Stimulated activated CD4-positive, alpha-beta T cell treated with anti-CD3 and anti-CD28 coated beads, Interleukin-4, amount 100 ng/mL, for 1 hour (primary cell): ENCODE data around the gene HPD.
"Not testable (repeated sequence)": the region's sequence is repeated elsewhere in the genome, so short reads cannot be mapped to it uniquely, and the experiment has no call there.

ENCODE experiments used
- DNase-seq: peaks from one replicate; pipeline ENCODE4 v3.0.0-alpha.2; 2020

Gene HPD

GRCh38 chr12:121858662-121859572 is at the start of gene HPD:
TSS of gene HPD (minus strand) at chr12:121858859. CDS start at chr12:121858823, 36 bp downstream.
- no peak for DNase-seq

- DNase-seq: no peak
These were observed 47.1 kb upstream of the HPD start for GRCh38 chr12:121905746-121906145.

DNA sequence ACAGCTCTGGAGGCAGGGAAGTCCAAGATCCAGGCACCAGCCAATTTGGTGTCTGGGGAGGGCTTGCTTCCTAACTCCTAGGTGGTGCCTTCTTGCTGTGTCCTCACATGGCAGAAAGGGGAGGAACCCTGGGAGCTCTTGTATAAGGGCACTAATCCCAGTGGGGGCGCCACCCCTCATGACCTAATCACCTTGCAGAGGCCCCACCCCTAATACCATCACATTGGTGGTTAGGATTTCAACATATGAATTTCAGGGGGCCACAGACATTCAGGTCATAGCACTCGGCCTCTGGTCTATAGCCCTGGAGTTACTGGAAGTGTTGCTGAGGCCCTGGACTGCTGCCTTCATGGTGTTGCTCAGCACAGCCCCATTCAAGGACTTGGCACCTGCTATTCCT is 44.5 kb upstream of the HPD start:
- DNase-seq: no peak

GRCh38 chr12:121899590-121899989 is 40.9 kb upstream of the HPD start:
- no peak for DNase-seq

- no peak for DNase-seq
These were observed 39.6 kb upstream of the HPD start for GRCh38 chr12:121898287-121898686.

DNA sequence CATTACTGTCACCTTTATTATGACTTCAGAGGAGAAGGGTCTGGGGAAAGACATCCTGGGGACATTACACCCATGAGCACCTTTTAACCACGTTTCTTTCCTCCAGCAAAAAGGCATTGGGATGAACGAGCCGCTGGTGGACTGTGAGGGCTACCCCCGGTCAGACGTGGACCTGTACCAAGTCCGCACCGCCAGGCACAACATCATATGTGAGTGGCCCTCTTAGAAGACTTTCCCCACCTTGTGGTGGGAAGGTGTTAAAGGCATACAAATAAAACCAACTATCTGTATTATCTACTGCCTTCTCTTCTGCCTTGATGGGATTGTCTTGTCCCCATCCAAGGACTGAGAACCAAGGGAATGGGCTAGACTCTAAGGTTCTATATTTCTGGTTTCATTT is 36.0 kb upstream of the HPD start:
- DNase-seq: no peak

DNA sequence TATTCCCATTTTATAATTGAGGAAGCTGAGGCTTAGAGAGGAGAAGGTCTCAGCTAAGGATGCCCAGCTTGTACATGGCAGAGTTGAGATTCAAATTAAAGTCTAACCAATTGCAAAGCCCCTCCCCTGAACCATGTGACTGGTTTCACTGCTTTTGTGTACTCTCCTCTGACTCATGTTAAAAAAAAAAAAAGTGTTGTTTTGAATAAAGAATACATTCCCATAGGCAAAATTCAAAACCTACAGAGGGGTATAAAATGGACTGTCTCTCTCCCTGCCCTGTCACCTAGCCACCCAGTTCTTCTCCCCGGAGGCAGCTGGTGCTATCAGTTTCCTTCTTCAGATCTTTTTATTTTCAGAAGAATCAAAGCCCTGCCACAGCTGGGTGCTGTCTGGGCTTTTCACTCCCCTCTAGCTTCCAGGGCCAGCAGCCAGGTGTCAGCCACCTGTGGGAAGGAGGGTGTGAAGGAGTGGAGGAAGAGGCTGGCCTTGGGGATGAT is 35.4 kb upstream of the HPD start:
- DNase-seq: no peak

- no peak for DNase-seq
These were observed 34.3 kb upstream of the HPD start for GRCh38 chr12:121892673-121893561.

DNA sequence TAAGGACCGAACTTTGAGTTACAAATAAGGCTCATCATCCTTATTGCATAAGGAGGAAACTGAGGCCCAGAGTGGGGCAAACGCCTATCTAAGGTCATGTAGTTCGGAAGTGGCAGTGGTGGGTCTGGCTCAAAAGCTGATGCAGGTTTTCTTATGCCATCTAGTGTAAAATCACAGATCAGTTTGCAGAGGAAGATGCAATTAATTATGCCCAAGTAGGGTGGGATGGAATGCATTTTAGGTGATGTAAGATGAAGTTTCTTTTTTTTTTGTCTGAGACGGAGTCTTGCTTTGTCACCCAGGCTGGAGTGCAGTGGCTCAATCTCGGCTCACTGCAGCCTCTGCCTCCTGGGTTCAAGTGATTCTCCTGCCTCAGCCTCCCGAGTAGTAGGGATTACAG is 31.0 kb upstream of the HPD start:
- DNase-seq: not testable (repeated sequence)

- DNase-seq: no peak
These were observed 30.6 kb upstream of the HPD start for GRCh38 chr12:121889274-121889624.

GRCh38 chr12:121888478-121889273 is 30.0 kb upstream of the HPD start, which contains the start of gene PSMD9:
TSS of gene PSMD9 (plus strand) at chr12:121888790. CDS start at chr12:121888857, 67 bp downstream.
- peak; percentile 99 for DNase-seq

GRCh38 chr12:121888083-121888477 is 29.4 kb upstream of the HPD start:
- no peak for DNase-seq

- DNase-seq: not testable (repeated sequence)
These were observed 26.5 kb upstream of the HPD start for GRCh38 chr12:121885129-121885528.

DNA sequence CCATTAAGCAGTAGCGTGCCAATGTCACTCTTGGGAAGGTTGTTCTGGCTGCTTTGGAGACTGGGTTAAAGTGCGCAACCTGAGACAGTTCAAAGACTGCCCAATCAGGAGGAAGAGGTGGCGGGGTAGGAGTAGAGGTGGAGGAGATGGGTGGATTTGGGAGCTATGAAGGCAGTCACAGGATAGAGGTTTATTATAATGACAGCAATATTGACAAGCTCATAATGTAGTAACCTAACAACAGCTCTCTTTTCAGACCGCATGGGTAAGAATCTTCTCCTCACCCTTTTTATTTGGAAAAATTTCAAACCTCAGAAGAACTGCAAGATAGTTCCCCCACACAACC is 24.6 kb upstream of the HPD start:
- no peak for DNase-seq

DNA sequence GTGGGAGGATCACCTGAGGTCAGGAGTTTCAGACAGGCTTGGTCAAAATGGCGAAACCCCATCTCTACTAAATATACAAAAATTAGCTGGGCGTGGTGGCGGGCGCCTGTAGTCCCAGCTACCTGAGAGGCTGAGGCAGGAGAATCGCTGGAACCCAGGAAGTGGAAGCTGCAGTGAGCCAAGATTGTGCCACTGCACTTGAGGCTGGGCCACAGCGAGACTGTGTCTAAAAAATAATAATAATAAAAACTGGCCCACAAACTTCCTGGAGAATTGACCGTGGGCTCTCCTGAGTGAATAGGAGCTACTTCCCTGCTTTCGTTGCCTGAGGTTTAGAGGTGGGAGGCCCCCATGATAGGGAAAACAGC is 17.4 kb upstream of the HPD start:
- DNase-seq: not testable (repeated sequence)

- DNase-seq: no peak
These were observed 16.9 kb upstream of the HPD start for GRCh38 chr12:121875582-121875981.

- DNase-seq: no peak
These were observed 15.4 kb upstream of the HPD start for GRCh38 chr12:121874071-121874470.

- DNase-seq: no peak
These were observed 14.5 kb upstream of the HPD start for GRCh38 chr12:121873216-121873569.

GRCh38 chr12:121872546-121873215 is 14.0 kb upstream of the HPD start:
- no peak for DNase-seq

GRCh38 chr12:121871467-121871866 is 12.8 kb upstream of the HPD start:
- no peak for DNase-seq

DNA sequence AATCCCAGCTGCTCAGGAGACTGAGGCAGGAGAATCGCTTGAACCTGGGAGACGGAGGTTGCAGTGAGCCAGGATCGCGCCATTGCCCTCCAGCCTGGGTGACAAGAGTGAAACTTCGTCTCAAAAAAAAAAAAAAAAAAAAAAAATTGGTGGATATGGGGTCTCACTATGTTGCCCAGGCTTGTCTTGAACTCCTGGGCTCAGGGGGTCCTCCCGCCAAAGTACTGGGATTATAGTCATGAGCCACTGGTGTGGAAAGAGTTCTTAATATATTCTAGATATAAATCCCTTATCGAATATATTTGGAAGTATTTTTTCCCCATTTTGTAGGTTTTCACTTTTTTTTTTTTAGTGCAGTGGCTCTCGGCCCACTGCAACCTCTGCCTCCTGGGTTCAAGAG is 10.6 kb upstream of the HPD start:
- not testable (repeated sequence) for DNase-seq

GRCh38 chr12:121866331-121866730 is 7.7 kb upstream of the HPD start:
- DNase-seq: no peak
